Heart left ventricle (tissue), 16 donors: ENCODE results near the gene ZNF30. TPM values are rescaled to one million over a fixed set of nuclear protein-coding genes. Genes with fewer than 3 reads are reported as not detected.
"Not testable (repeated sequence)": the region's sequence is repeated elsewhere in the genome, so short reads cannot be mapped to it uniquely, and the experiment has no call there.

ENCODE experiments used
- ATAC-seq, 4 donors: fragments of 200-7000 bp; cut with Tn5 transposase; one replicate each; pipeline ENCODE4 v1.9.1; 2020 to 2022; ENCODE audit warnings: moderate library complexity in 4 of 4, mild to moderate bottlenecking in 3 of 4, moderate number of reproducible peaks in 1 of 4
- DNase-seq, 5 donors: peaks; one replicate each; pipeline ENCODE4 v3.0.0-alpha.2; 2020
- H3K27ac ChIP-seq, 12 donors: fragments of 200-600 bp; sonication (generic) in 4 of 12; one replicate each; pipeline versions ENCODE4 v1.5.0 to v1.8.0; 2016 to 2022; ENCODE audit warnings: mild to moderate bottlenecking in 2 of 12
- H3K27me3 ChIP-seq, 9 donors: fragments of 200-600 bp; sonication (generic) in 2 of 9; one replicate each; pipeline versions ENCODE4 v1.5.1 to v1.8.0; 2016 to 2022; ENCODE audit warnings: mild to moderate bottlenecking in 3 of 9
- H3K36me3 ChIP-seq, 9 donors: fragments of 200-600 bp; sonication (generic) in 2 of 9; one replicate each; pipeline versions ENCODE4 v1.5.0 to v1.8.0; 2018 to 2022; ENCODE audit warnings: mild to moderate bottlenecking in 2 of 9
- H3K4me1 ChIP-seq, 12 donors: fragments of 200-600 bp; sonication (generic) in 4 of 12; one replicate each; pipeline versions ENCODE4 v1.5.0 to v1.8.0; 2016 to 2022; ENCODE audit warnings: mild to moderate bottlenecking in 3 of 12
- H3K4me3 ChIP-seq, 12 donors: fragments of 200-600 bp; sonication (generic) in 4 of 12; one replicate each; pipeline versions ENCODE4 v1.5.0 to v1.8.0; 2017 to 2022; ENCODE audit warnings: mild to moderate bottlenecking in 9 of 12, moderate library complexity in 4 of 12
- H3K9me3 ChIP-seq, 12 donors: fragments of 200-600 bp; sonication (generic) in 4 of 12; one replicate each; pipeline versions ENCODE4 v1.5.0 to v1.8.0; 2016 to 2022; ENCODE audit warnings: mild to moderate bottlenecking in 1 of 12
- POLR2A ChIP-seq, 2 donors: fragments of 450-650 bp; IDR thresholded peaks; one replicate each; pipeline ENCODE4 v1.6.1; 2017; ENCODE audit warnings: antibody characterized with exemption in 2 of 2, mild to moderate bottlenecking in 2 of 2, moderate library complexity in 2 of 2
- WGBS, 4 donors: extraction: QIAGEN DNeasy Blood & Tissue Kit in 2 of 4; methylation state at CpG; one replicate each; pipeline versions ENCODE4 v1.1.5 to v1.1.7; 2013 to 2018; 5-methylcytosine and 5-hydroxymethylcytosine counted together
- intact Hi-C, 10 donors: fragments of 100-400 bp; cut with DNase I; formaldehyde crosslinking; loops; one replicate each; pipeline versions ENCODE4 v1.11.1 to v1.14.2; 2022
- polyA plus RNA-seq, 2 donors: library from polyadenylated mRNA; stranded (reverse); fragments of 200-250 nt; gene quantifications; one replicate each; pipeline ENCODE4 v1.2.3, GENCODE V29; 2013
- total RNA-seq, 9 donors: library from RNA; depleted of rRNA in 2 of 9; stranded (reverse); fragments of >200 nt in 2 of 9; fragmentation: NEBNext Ultra II Directional in 3 of 9; extraction: Animal tissue kit (Norgen Biotek cat#: 25700) in 3 of 9; gene quantifications; one replicate each; pipeline versions ENCODE4 v1.1.0 to v1.2.4, GENCODE V29; 2016 to 2023
- TF ChIP-seq, protein P1 (sequence below), 12 donors: fragments of 200-600 bp; sonication (generic) in 4 of 12; IDR thresholded peaks; one replicate each; pipeline versions ENCODE4 v1.5.0 to v1.8.0; 2018 to 2022; ENCODE audit warnings: antibody characterized with exemption in 12 of 12, mild to moderate bottlenecking in 5 of 12
- donor health status: ischemic (EF 13 %, LVEDD 7.1; RV severe dilation, severe dysfunction).
- donor health status: healthy with polysubstance abuse.
- donor health status: DM: no; HTN: yes; CAD: no.
- donor health status: DM: no; HTN: no; CAD: no.
- donor health status: ischemic (EF 25% LVEDD 6.9; RV normal size, moderate dysfunction).
- donor health status: ischemic (EF 25% LVEDD 5.7; RV mildly dilated, moderate dysfunction).
- donor health status: healthy.
- donor health status: DM: yes; HTN: yes; CAD: no.
- donor health status: ischemic (EF 35%, LVEDD 5.7; RV mildly dilated, moderate dysfunction).
- donor health status: nonischemic (EF 11% LVEDD 7.7; RV severe dilation, severe dysfunction).
- donor health status: DM: yes; HTN: yes; CAD: no.
- donor health status: PGD.
- donor health status: ischemic (EF 29% LVEDD 5.4; RV normal size, mild dysfunction).
- donor health status: nonischemic (EF 23%, LVEDD 6.1; RV moderate dilation, normal function).

The ZNF30 gene
- total and polyA plus RNA-seq, 11 donors, result 0.95 to 13.4 (median 2.7) TPM

DNA sequence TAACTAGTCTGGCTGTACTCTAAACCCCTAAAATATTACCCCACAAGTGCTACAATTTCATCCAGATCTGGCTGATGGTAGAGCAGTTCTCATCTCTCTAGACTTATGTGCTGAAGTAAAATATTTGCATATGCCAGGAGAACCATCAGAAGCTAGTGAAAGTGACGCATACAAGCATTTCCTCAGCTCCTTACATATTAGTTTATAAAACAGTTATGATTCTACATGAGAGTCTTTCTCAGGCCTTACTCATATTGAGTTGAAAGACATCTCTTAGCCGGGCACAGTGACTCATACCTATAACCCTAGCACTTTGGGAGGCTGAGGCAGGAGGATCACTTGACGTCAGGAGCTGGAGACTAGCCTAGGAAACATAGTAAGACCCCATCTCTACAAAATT, 15.9 kb upstream of the ZNF30 start:
- Histone ChIP-seq H3K4me1 (no peaks in the 10 kb centered on the region), H3K9me3 (peaks cover 0 to 9% (median 0%) of the 10 kb centered on the region in 12 donors), H3K27me3 (peaks cover 0 to 34% (median 12%) of the 10 kb centered on the region in 9 donors), H3K27ac (no peak overlapping the region), H3K36me3 (no peaks in the 10 kb centered on the region), H3K4me3 (no peak overlapping the region)
- intact Hi-C loops, result no loop called here
- ATAC-seq (no peak), DNase-seq (no peak)
- 83 to 96% (median 90%) methylated on average over 3 of the region's 3 CpGs for WGBS, 4 donors
- TF ChIP-seq POLR2A (IDR thresholded peaks at IDR 0.05), result no peak
- TF ChIP-seq, protein P1, sequence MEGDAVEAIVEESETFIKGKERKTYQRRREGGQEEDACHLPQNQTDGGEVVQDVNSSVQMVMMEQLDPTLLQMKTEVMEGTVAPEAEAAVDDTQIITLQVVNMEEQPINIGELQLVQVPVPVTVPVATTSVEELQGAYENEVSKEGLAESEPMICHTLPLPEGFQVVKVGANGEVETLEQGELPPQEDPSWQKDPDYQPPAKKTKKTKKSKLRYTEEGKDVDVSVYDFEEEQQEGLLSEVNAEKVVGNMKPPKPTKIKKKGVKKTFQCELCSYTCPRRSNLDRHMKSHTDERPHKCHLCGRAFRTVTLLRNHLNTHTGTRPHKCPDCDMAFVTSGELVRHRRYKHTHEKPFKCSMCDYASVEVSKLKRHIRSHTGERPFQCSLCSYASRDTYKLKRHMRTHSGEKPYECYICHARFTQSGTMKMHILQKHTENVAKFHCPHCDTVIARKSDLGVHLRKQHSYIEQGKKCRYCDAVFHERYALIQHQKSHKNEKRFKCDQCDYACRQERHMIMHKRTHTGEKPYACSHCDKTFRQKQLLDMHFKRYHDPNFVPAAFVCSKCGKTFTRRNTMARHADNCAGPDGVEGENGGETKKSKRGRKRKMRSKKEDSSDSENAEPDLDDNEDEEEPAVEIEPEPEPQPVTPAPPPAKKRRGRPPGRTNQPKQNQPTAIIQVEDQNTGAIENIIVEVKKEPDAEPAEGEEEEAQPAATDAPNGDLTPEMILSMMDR (IDR thresholded peaks at IDR 0.05), result no peak

DNA sequence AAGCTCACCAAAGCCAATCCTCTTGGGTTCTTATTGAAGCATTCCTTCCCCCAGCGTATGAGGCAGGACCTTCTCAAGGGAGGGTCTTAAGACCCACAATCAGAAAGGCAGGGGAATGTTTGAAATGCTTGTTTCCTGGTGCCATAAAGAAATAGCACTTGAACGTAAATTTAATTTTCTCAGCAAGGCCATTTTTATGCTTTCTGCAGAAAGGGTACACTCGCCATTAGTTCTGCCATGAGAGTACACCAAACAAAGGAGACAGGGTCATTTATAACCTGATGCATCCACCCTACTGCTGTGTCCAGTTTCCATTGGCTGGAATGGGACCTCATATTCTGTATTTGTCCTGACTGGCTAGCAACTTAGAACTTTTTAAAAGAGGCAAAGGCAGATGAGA, 9.6 kb upstream of the ZNF30 start:
- 83 to 89% (median 83%) methylated on average over 3 of the region's 3 CpGs for WGBS, 4 donors
- ATAC-seq, intact Hi-C loops: not testable (repeated sequence)

DNA sequence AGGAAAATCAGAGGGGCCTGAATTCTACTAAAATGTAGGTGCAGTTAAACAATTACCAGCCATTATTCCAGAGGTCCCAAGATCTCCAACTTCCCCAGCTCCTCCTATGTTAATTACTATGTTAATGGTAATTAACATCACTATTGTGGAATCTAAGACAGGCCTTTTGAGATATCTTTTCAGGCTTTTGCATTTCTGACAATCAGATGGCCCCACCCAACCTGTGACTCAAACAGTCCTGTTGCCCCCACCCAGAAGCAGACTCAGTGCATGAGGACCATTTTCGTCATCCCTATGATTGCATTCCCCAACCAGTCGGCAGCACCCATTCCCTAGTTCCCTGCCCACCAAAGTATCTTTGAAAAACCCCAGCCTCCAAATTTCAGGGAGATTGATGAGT, 8.5 kb upstream of the ZNF30 start:
- TF ChIP-seq, protein P1 (IDR thresholded peaks at IDR 0.05), result no peak
- no peak for TF ChIP-seq POLR2A (IDR thresholded peaks at IDR 0.05)
- no peak for ATAC-seq
- intact Hi-C loops, result no loop called here
- Histone ChIP-seq H3K4me3 (no peak overlapping the region), H3K4me1 (no peaks in the 10 kb centered on the region), H3K9me3 (peaks cover 0 to 28% (median 13%) of the 10 kb centered on the region in 12 donors), H3K36me3 (no peaks in the 10 kb centered on the region), H3K27me3 (no peaks in the 10 kb centered on the region), H3K27ac (no peak overlapping the region)
- no peak for DNase-seq
- WGBS, 4 donors, result 81 to 93% (median 86%) methylated on average over 2 of the region's 2 CpGs

More for the DNA sequence above, 9.6 kb upstream of the ZNF30 start:
- H3K4me3 ChIP-seq, H3K4me1 ChIP-seq, H3K27me3 ChIP-seq, H3K27ac ChIP-seq, DNase-seq, H3K36me3 ChIP-seq: not testable (repeated sequence)
- H3K9me3 ChIP-seq, result peaks cover 0 to 33% (median 14%) of the 10 kb centered on the region in 12 donors

DNA sequence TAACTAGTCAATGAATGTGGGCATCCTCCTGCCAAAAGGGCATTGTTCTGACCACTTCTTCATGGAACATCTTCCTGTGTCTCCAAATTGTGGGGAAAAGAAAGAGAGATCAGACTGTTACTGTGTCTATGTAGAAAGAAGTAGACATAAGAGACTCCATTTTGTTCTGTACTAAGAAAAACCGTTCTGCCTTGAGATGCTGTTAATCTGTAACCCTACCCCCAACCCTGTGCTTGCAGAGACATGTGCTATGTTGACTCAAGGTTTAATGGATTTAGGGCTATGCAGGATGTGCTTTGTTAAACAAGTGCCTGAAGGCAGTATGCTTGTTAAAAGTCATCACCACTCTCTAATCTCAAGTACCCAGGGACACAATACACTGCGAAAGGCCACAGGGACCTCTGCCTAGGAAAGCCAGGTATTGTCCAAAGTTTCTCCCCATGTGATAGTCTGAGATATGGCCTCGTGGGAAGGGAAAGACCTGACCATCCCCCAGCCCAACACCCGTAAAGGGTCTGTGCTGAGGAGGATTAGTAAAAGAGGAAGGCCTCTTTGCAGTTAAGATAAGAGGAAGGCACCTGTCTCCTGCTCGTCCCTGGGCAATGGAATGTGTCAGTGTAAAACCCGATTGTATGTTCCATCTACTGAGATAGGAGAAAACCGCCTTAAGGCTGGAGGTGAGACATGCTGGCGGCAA, 6.5 kb upstream of the ZNF30 start:
- H3K4me1 ChIP-seq, H3K27me3 ChIP-seq, H3K36me3 ChIP-seq, ATAC-seq, DNase-seq, H3K27ac ChIP-seq, H3K4me3 ChIP-seq: not testable (repeated sequence)
- H3K9me3 ChIP-seq, result peaks cover 0 to 28% (median 12%) of the 10 kb centered on the region in 12 donors
- intact Hi-C loops, result loop anchor here in 6 of 10 donors (10.0 kb wide), 2 partner anchors 145 to 185 kb away; partner anchors contain the start of genes ZNF181 (in 3 of the 6) and ZNF599 (in 3 of the 6)
- 64 to 77% (median 65%) methylated on average over 8 of the region's 8 CpGs for WGBS, 4 donors

DNA sequence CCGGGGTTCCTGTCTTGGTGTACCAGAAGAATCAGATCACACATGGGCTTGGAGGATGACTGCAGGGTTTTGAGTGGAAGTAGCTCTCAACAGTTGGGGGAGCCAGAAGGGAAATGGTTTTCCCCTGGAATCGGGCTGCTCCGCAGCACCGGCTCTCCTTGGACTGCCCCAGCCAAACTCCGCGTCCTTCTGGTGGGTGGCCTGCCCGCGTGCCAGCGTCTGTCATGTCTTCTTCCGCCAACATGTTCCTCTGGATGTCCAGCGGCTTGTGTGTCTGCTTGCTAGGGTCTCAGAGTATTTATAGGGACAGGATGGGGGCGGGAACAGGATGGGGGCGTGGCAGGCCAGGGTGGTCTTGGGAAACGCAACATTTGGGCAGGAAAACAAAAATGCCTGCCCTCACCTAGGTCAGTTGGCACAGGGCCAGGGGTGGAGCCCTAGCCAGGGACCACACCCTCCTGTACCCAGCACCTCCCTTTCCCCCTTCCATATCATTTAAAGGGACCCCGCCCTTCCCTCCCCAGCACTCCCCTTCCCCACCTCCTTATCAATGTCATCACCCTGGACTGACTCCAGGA, 1.3 kb upstream of the ZNF30 start:
- H3K27me3 ChIP-seq, result no peaks in the 10 kb centered on the region
- 90 to 95% (median 93%) methylated on average over 15 of the region's 15 CpGs for WGBS, 4 donors
- H3K27ac ChIP-seq, result no peak overlapping the region
- peaks cover 0 to 9% (median 5%) of the 10 kb centered on the region in 9 donors for H3K36me3 ChIP-seq
- no peak overlapping the region for H3K4me3 ChIP-seq
- DNase-seq (peak in 2 of 5 donors; percentile 11 to 27), ATAC-seq (no peak)
- peaks cover 0 to 15% (median 8%) of the 10 kb centered on the region in 12 donors for H3K4me1 ChIP-seq
- no peaks in the 10 kb centered on the region for H3K9me3 ChIP-seq
- intact Hi-C loops, result loop anchor here in 6 of 10 donors (5.0 to 10.0 kb wide), 4 partner anchors 151 to 191 kb away; partner anchors contain the start of genes ZNF599 (in 4 of the 6) and ZNF181 (in 3 of the 6)
- TF ChIP-seq POLR2A (IDR thresholded peaks at IDR 0.05), result no peak
